SW 1271 (cell line): Measurements from ENCODE around the gene LSR.

Experiments used
- DNase-seq, 2 experiments: peaks; one replicate each; lab custom pipeline; 2025; lab: John Stamatoyannopoulos, UW

Gene LSR

DNA sequence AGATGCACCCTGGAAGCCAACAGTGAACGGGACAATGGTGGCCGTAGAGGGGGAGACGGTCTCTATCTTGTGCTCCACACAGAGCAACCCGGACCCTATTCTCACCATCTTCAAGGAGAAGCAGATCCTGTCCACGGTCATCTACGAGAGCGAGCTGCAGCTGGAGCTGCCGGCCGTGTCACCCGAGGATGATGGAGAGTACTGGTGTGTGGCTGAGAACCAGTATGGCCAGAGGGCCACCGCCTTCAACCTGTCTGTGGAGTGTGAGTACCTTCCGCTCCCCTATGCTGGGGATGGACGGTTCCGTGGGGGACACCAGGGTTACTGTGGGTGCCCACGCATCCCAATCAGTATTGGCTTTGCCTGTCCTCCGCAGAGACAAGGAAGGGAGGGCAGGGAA is 53.6 kb downstream of the LSR start:
- DNase-seq, result no peak

DNA sequence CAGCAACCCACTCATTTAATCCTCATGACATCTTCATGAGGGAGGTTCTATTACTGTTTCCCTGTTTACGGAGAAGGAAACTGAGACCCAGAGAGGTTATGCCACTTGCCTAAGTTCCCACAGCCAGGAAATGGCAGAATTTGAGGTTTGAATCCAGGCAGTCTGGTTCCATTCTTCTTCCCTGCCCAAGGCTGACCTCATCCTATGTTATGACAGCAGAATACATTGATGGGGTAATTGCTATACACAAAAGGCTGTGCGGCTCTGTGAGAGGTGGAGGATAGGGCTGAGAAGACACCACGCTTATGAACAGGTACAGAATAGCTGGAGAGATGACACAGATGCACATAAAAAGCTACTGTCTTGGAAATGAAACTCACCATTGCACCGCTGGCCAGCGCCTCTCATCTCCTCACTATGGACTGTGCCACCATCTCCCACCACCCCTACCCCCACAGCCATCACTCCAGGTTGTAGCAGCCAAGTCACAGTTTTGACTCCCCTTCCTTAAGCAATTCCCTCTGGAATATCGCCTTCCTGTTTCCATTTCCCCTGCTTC is 54.6 kb downstream of the LSR start:
- no peak for DNase-seq

DNA sequence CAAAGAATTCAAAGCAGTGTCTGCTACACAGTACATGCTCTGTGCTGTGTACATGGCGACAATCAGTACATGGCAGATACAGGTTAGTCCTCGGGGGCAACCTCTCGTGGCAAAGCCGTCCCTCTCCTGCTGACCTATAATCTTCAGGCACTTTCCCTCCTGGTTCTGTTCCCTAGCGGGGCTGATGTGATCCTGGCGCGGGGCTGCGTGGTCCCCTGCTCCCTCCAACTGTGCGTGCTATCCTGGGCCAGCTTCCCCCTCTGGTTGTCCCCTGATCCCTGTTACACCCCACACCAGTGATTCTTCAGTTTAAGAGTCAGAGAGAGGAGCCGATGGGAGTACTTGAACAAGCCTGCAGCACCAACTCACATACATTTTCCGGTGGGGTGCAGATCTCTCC is 55.2 kb downstream of the LSR start:
- DNase-seq, result no peak

DNA sequence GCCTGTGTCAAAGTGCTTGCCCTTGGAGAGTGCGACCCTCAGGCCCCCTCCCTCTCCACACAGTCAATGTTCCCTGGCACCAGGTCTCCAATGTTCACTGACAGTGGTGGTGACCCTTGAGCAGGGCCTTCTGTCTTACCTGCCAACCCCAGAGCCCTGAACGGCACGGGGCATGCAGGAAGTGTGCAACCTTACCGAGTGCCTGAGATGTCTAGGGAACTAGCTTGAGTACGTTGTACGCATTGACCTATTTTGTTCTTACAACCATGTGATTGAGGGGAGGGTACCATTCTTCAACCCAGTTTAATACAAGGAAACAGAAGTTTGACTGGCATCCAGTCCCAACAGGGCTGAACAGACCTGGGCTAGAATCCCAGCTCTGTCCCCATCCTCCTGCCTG is 56.4 kb downstream of the LSR start:
- DNase-seq, result no peak

DNA sequence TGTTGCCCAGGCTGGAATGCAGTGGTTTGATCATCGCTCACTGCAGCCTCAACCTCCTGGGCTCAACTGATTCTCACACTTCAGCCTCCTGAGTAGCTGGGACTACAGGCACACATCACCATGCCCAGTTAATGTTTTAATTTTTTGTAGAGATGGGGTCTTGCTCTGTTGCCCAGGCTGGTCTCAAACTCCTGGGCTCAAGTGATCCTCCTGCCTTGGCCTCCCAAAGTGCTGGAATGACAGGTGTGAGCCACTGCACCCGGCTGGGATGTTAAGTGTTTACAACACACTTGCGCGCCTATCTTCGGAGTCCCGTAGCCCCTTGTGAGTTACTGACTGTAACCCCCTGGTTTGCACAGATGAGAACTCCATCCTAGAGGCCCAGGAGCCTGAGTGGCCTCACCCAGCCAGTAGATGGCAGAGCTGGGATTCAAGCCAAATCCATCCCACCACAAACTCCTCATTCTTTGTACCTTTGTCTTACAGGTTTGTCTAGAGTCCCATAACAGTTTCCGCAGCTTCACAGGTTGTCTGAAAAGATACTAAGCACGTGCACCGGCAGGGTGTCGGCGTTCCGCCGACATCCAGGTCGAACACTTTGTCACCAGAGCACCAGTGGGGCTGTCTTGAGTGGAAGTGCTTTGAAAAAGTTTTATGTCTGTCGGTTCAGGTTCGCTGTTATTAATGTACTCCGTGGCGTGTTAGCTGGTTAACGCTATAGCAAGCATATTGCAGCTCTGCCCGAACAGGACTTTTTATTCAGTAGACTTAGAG is 57.9 kb downstream of the LSR start:
- DNase-seq, result no peak

DNA sequence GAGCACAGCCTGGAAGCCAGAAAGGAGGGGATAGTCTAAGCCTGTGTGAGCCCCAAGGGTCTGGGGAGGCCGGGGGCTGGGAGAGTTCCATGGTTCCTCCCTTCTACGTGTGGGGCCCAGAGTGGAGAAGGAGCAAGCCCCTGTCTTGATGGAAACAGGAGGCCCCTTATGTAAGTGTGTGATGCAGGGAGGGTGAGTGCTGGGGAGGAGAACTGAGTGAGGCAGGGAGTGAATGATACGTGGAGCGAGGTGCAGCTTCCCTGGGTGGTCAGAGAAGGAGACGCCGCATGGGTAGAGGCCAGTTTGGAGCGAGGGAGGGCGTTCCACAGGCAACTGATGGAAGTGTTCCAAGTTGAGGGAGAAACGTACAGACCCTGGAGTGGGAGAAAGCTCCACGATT is 59.1 kb downstream of the LSR start:
- DNase-seq, result no peak

DNA sequence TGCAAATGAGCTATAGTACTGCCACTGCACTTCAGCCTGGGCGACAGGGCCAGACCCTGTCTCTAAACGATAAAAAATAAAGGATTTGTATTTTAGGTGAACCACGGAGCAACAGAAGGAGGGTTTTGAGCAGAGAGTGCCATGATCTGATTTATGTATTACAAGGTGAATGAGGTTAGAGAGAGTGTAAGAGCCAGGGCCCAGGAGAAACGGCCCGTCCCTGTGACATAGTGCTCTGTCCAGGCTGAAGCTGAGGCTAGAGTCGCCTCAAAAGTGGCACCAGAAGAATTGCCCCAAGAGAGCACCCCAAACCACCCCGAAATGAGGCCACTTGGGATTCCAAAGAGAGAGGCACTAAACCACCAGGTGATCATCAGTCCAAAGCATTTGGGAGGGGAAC is 60.1 kb downstream of the LSR start:
- DNase-seq, result no peak

DNA sequence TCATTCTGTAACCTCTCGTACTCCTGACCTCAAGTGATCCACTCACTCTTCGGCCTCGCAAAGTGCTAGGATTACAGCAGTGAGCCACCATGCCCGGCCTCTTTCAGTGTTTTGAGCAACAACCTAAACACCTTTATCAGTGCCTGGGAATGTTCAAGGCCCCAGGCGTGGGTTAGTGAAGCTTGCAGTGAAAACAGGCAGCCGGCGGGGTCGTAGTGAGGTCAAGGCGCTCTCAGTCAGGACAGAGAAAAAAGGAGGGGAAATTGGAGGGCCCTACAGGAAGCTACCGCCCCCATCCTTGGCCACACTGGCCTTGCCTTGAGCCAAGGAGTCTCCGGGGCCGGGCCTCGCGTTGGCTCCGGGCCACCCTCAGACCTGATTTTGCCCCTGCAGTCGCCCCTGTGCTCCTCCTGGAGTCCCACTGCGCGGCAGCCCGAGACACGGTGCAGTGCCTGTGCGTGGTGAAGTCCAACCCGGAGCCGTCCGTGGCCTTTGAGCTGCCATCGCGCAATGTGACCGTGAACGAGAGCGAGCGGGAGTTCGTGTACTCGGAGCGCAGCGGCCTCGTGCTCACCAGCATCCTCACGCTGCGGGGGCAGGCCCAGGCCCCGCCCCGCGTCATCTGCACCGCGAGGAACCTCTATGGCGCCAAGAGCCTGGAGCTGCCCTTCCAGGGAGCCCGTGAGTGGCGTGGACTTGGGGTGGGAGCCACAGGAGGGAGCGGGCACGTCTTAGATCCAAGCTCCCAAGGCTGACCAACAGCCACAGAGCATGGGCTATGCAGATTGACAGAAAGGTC is 60.9 kb downstream of the LSR start:
- no peak for DNase-seq

DNA sequence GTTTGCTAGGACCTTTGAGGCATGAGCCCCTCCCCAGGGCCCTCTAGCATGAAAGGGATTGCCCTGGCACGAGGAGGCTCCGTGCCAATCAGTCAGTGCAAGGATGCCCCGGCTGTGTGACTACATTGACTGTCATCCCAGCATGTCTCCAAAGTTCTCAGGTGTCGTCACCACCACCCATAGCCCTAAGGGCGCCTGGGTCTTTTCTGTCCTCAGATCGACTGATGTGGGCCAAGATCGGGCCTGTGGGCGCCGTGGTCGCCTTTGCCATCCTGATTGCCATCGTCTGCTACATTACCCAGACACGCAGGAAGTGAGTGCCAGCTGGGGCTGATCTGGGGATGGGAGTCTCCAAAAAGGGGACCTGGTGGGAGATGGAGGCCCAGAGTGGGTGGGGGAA is 61.5 kb downstream of the LSR start:
- DNase-seq, result no peak

DNA sequence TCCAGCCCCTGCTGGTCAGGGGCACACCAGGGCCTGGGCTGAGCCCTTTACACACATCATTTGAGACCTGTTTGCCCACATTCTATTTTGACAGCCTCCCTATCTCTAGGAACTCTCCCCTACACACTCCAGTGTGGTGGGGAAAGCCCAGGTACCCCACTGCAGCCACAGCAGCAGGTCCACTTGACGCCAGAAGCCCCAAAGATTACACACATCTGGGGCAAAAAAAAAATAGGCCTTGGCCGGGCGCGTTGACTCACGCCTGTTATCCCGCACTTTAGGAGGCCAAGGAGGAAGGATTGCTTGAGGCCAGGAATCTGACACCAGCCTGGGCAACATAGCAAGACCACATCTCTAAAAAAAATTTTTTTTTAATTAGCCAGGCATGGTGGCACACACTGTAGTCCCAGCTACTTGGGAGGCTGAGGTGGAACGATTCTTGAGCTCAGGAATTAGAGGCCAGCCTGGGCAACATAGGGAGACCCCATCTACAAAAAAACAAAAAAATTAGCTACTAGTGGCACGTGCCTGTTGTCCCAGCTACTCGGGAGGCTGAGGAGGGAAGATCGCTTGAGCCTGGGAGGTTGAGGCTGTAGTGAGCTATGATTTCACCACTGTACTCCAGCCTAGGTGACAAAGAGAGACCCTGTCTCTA is 62.1 kb downstream of the LSR start:
- DNase-seq, result no peak

DNA sequence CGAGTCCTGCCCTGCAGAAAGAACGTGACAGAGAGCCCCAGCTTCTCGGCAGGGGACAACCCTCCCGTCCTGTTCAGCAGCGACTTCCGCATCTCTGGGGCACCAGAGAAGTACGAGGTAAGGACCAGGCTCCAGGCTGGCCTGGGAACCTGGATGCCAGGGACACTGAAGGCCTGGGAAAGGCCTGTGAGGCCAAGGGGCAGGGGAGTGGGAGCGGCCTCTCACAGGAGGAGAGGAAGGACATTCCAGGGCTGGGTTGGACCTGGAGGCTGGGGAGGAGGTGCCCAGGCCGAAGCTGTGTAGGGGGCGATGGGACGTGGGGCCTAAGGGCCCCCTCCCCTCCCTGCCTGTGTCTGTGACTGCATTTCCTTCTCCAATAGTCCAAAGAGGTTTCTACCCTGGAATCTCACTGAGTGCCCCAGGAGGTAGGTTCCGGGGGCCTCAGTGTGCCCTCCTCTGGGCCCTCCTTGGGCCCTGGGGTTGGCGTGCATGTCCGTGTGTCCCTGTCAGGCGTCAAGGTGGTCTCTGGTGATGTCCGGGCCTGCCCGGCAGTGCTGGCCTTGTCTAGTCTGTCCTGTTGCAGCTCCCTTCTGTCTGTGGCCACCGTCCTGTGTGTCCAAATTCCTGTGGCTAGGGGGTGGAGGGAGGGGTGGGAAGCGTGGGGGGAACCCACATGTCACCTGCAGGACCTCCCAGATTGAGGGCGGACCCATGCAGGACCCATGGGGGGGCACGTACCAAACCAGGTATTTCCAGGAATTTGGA is 63.3 kb downstream of the LSR start:
- no peak for DNase-seq

DNA sequence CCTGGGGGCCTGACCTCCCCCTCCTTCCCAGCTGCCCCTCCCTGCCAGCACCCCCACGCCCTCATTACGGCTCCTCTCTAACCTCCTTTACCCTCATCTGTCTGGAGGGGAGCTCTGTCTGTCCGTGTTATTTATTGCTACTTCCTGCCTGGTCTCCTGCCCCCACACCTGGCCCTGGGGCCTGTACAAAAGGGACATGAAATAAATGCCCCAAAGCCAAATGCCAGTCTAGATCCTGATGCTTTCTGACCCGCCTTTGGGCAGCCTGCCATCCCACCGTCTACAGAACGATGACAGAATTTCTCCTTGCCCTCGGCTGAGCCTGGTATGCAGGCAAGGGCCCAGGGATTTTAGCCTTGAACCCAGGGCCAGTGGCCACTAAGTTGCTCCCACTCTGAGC is 64.8 kb downstream of the LSR start:
- DNase-seq, result no peak

DNA sequence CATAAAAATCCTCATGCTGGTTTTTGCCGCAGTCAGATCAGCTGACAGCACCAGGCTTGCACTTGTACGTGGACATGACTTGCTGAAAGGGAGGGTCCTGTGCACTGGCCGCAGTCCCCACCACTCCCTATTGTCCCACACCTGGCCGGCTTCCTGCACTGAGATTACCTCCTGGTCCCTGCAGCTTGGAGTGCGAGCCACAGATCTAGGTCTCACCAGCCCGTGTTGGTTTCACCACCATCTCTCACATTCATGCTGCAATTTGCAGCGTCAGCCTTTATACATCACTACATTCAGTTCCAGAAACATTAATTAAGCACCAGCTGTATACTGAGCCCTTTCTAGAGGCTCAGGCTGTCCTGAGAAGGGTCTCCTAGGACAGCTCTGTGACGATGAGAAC is 65.2 kb downstream of the LSR start:
- DNase-seq, result no peak

DNA sequence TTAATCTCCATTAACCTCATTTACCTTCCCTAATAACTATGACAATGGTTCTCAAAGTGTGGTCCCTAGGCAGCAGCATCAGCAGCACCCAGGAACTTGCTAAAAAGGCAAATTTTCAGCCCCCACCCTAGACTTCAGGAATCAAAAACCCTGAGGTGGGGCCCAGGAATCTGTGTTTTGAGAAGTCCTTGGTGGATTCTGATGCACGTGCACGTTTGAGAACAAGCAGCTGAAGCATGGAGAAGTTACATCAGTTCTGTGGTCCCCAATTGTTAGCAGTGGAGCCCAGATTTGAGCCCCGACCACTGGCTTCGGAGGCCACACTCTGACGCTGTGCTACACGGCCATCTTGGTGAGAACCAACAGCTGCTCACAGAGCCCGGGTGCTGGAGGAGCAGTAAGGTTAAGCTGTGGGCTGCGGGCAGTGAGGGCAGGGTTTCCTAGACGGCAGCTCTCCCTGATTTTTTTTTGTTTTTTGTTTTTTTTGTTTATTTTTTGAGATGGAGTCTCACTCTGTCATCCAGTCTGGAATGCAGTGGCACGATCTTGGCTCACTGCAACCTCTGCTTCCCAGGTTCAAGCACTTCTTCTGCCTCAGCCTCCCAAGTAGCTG is 66.2 kb downstream of the LSR start:
- DNase-seq, result no peak

DNA sequence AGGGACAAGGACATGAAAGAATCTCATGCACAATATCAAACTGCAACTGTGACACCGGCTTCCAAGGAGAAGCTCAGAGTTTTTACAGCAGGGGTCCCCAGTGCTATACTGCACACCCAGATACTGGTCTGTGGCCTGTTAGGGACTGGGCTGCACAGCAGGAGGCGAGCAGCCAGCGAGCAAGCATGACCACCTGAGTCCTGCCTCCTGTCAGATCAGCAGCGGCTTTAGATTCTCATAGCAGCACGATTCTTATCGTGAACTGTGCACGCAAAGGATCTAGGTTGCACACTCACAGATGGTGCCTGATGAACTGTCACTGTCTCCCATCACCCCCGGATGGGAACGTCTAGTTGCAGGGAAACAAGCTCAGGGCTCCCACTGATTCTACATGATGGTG is 67.1 kb downstream of the LSR start:
- DNase-seq, result no peak

DNA sequence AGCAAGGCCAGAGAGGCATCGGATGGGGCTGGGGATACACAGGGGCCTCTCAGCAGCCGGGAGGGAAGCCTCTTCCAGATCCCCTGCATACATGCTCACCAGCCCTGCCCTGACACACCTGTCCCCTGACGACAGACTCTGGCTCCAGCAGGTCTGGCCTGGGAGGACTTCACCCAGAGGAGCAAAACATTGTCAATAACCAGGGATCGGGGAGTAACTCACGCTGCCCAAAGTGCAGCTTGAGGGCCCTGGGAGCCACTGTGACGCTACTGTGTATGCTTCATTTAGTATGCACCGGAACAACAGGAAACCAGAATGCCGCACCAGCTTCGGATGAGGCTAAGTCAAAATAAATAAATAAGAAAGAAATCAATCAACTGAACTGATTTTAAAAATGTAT is 67.8 kb downstream of the LSR start:
- DNase-seq, result no peak
